GM18858 (cell line): ENCODE results near the gene STX7.
"Not testable (repeated sequence)": the region's sequence is repeated elsewhere in the genome, so short reads cannot be mapped to it uniquely, and the experiment has no call there.

Experiments used
- ATAC-seq: cut with Tn5 transposase; IDR thresholded peaks from one replicate; pipeline ENCODE4 v1.9.1; 2021; ENCODE audit not compliant: unreplicated experiment

Gene STX7

DNA sequence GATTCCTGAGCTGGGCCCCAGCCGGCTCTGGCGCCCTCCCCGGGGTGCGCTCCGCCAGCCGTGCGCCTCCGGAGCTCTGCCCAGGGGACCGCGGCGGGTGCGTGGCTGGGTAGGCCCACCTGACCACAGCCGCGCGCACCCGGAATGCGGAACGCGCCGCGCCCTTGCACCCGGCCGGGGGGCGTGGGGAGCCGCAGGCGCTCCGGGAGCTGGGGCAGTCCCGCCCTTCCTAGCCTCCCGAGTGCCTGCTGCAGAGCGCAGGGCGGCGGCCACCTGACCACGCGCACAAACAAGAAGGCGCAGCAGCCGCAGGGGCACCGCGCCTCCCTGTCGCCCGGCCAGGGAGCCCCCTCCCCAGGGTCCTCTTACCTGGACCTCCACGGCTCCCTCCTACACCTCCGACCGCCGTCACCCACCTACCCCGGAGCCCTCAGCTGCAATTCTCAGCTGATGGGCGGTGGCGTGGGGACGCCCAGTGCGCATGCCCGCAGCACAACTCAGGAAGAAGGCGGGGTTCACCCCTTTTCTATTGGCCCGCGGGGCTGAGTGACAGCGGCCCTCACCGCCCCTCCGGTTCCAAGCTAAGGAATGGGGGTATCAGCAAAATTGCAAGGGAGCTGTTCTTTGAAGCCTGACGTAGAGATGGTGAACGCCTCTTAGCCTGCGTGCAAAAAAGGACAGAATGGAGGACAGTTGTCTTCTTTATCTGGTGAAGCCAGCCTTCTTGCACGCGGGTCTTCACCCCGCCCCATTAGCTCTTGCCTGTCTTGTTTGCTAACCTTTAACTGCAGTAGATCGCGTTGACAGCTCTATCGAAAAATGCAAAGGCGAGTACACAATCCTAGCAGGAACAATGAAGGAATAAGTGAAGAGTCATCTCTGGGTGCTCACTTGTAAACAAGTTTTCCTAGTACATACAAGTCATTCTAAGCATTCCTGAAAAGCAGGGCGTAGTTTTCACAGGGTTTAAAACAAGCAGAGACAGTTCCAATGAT is at the start of gene STX7:
STX7 (minus strand) TSS at position 479 of the 995 bp plus-strand sequence. CDS start 9,586 bp downstream, outside the sequence.
- peak; percentile 82 for ATAC-seq

GRCh38 chr6:132560087-132560486 is 47.2 kb upstream of the STX7 start:
- ATAC-seq = not testable (repeated sequence)

- ATAC-seq = no peak
Measured at GRCh38 chr6:132552372-132552771, 39.5 kb upstream of the STX7 start, which contains the start of gene TAAR8. Gene TAAR8, plus strand, starts transcription at chr6:132552672. Its CDS starts 21 bp downstream, at chr6:132552693.

- ATAC-seq = no peak
Measured at GRCh38 chr6:132551214-132551613, 38.3 kb upstream of the STX7 start.

GRCh38 chr6:132548746-132549463 is 36.0 kb upstream of the STX7 start:
- no peak for ATAC-seq

- no peak for ATAC-seq
Measured at GRCh38 chr6:132544826-132545225, 31.9 kb upstream of the STX7 start.

- ATAC-seq = no peak
Measured at GRCh38 chr6:132537977-132538376, 25.1 kb upstream of the STX7 start, which contains the start of gene TAAR9. Gene TAAR9, plus strand, starts transcription at chr6:132538277. Its CDS starts 13 bp downstream, at chr6:132538290.

GRCh38 chr6:132537145-132537544 is 24.2 kb upstream of the STX7 start:
- no peak for ATAC-seq

DNA sequence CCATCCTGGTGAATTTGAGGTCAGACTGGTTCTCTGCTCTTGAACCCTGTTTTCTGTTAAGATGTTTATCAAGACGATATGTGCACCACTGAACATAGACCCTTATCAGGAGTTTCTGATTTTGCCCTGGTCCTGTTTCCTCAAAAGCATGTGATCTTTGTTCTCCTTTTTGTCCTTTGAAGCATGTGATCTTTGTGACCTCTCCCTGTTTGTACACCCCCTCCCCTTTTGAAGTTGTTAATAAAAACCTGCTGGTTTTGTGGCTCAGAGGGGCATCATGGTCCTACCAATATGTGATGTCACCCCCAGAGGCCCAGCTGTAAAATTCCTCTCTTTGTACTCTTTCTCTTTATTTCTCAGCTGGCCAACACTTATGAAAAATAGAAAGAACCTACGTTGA is 21.6 kb upstream of the STX7 start:
- ATAC-seq = not testable (repeated sequence)

DNA sequence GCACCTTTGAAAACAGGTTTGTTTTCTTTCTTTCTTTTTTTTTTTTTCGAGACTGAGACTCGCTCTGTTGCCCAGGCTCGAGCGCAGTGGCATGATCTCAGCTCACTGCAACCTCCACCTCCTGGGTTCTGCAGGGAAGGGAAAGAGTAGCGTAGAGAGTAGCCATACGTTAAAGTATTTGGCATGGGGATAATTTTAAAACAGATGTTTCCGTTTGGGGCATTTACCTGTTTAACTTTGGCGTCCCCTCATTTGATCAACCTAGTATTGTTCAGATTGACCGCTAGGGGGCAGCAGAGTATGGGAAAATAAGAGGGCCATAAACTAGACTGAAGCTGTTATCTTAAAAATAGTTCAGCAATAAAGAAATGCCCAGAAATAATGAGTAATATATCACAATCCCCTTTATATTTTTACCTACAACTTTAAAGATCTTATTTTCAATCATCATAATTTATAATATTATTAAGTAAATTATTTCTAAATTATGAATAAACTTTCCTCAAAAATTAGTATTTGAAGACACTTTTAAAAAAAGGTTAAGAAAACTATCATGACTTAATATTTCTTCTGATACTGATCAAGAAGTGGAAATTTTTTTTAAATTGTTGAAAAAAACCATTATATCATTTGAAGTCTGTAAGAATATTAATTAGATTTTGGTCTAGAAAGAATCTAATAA is 17.5 kb upstream of the STX7 start:
- peak; percentile 86 for ATAC-seq

DNA sequence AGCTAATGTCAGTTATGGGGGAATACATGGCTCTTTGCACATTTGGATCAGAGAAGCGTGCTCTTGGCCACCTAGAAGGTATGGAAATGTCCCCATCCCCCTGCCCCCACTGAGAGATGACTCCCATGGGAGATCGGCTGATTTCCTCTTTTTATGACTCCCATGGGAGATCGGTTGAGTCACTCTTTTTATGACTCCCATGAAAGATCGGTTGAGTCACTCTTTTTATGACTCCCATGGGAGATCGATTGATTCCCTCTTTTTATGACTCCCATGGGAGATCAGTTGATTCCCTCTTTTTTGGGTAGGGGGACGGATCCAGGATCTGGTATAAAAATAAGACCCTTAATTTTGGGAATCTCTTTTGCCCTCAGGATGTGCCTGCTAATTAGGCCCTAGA is 14.9 kb upstream of the STX7 start:
- ATAC-seq = no peak

GRCh38 chr6:132526461-132526860 is 13.5 kb upstream of the STX7 start:
- ATAC-seq = no peak

DNA sequence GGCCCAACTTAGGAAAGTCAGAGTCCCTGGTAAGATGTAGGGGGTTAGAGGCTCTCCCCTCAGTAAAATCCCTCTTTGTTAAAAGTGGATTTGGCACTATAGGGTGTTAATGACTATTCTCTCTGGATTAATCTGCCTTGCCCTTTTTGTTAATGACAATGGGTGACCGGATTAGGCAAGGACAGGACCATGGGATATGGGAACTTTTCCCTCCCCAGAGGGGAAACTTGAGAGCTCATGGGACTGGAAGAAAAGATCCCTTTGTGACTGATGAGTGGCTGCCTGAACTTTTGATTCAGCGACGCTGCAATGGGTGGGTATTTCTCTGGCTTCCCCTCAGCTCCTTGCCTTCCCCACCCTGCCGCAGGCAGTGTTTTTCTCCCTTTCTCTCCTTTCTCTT is 12.9 kb upstream of the STX7 start:
- no peak for ATAC-seq

DNA sequence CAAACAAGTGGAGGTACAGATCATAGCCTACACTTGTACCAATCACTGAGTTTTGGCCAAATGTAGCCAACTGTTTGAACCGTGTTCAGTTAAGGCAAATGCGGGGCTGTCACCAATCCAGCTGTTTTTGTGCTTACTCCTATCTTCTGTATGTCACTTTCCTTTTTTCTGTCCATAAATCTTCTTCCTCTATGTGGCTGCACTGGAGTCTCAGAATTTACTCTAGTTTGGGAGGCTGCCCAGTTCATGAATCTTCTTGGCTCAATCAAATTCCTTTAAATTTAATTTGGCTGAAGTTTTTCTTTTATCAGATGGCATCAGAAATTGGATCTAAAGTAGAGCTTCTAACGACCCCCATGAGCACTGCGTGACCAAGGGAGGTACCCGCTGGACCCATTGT is 11.7 kb upstream of the STX7 start:
- ATAC-seq = no peak

GRCh38 chr6:132520953-132521352 is 8.0 kb upstream of the STX7 start:
- no peak for ATAC-seq

- no peak for ATAC-seq
Measured at GRCh38 chr6:132515386-132515785, 2.5 kb upstream of the STX7 start.

DNA sequence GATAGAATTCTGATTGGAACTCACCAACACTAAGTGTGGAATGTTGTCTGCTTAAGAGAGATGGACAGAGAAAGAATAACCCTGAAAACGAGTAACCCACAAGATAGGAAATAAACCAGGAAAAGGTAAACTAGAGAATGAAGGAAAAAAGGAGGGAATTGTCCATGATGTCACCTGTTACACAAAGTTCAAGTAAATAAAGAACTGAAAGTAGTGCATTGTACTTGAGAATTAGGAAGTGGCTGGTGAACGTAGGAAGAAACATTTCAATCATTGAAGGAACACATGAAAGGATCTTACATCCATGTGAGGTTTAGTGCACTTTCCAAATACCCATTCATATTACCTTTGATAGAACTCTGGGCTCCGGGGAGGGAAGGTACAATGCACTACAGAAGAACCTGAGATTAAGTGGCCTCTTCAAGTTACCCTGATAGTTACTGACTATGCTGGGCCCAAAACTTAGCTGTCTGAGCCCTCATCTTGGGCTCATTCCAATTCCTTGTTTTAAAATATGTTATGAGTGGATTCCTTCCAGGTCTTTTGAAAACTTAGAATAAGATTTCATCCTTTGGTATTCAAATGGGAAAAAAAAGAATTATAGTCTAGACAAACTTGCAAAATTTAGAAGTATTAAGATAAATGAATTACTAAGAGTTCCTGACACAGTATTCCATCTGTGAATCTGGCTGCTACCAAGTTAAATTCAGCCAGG is 1.1 kb upstream of the STX7 start:
- ATAC-seq = no peak

- ATAC-seq = no peak
Measured at GRCh38 chr6:132512342-132512637, 626 bp downstream of the STX7 start.

DNA sequence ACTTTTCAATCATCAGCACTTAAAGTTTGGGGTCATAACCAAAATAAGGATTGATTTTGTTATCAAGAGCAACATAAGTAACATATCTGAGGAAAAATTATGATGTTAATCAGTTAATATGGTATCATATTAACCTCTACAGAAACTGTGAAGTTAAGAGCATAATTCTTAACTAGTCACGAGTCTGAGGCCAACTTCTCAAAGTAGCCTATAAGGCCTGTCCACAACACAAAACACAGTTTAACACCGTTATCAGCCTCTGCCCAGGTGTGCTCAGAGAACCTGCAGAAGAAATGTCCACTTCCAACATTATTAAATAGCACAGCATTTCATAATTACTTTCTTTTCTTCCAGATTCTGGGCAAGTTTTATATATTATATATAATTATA is 1.1 kb downstream of the STX7 start:
- ATAC-seq = no peak

- no peak for ATAC-seq
Measured at GRCh38 chr6:132511210-132511830, 1.6 kb downstream of the STX7 start.
